Measurements from ENCODE around the gene TFIP11.

GRCh38 chr22:26487996-26488395 lies 24.3 kb downstream of the TFIP11 start:
- TF ChIP-seq CTCF (IDR thresholded peaks at IDR 0.05) (no peak), POLR2A (IDR thresholded peaks at IDR 0.05) (no peak), POLR2AphosphoS5 (IDR thresholded peaks at IDR 0.05) (no peak)
